Lower lobe of right lung (tissue), 2 donors: ENCODE results near the gene DST. TPM values are rescaled to one million over a fixed set of nuclear protein-coding genes. Genes with fewer than 3 reads are reported as not detected.
A peak's percentile ranks its signal among the peaks of the same experiment; 100 is the strongest.

Experiments
- ATAC-seq, 2 donors: fragments of 200-7000 bp; cut with Tn5 transposase; one replicate each; pipeline ENCODE4 v1.9.1; 2020 to 2022; ENCODE audit warnings: mild to moderate bottlenecking in 2 of 2, moderate library complexity in 2 of 2
- DNase-seq: peaks from one replicate; pipeline ENCODE4 v3.0.0-alpha.2; 2020
- H3K27ac ChIP-seq: fragments of 200-600 bp; one replicate; pipeline ENCODE4 v1.8.0; 2022
- H3K27me3 ChIP-seq: fragments of 200-600 bp; one replicate; pipeline ENCODE4 v1.8.0; 2022; ENCODE audit warnings: low read depth
- H3K36me3 ChIP-seq: fragments of 200-600 bp; one replicate; pipeline ENCODE4 v1.8.0; 2022; ENCODE audit warnings: mild to moderate bottlenecking
- H3K4me1 ChIP-seq: fragments of 200-600 bp; one replicate; pipeline ENCODE4 v1.8.0; 2022
- H3K4me3 ChIP-seq: fragments of 200-600 bp; one replicate; pipeline ENCODE4 v1.8.0; 2022; ENCODE audit warnings: mild to moderate bottlenecking
- H3K9me3 ChIP-seq: fragments of 200-600 bp; one replicate; pipeline ENCODE4 v1.8.0; 2022
- CTCF ChIP-seq: fragments of 200-600 bp; IDR thresholded peaks from one replicate; pipeline ENCODE4 v1.8.0; 2022; ENCODE audit warnings: antibody characterized with exemption, mild to moderate bottlenecking
- intact Hi-C: fragments of 100-400 bp; cut with DNase I; formaldehyde crosslinking; loops from one replicate; pipeline ENCODE4 v1.11.0; 2022
- total RNA-seq: library from RNA; stranded (reverse); fragmentation: NEBNext Ultra II Directional; extraction: Animal tissue kit (Norgen Biotek cat#: 25700); gene quantifications from one replicate; pipeline ENCODE4 v1.2.1, GENCODE V29; 2021
- donor health status: DM: no; HTN: yes; CAD: no; lungs with severe emphysema.

Gene DST
- total RNA-seq, 1 donor from 2014 or later: 327 TPM

- H3K27me3 ChIP-seq: no peaks in the 10 kb centered on the region
- no peaks in the 10 kb centered on the region for H3K9me3 ChIP-seq
- ATAC-seq (no peak), DNase-seq (no peak)
- peaks cover 14% of the 10 kb centered on the region for H3K4me1 ChIP-seq
- no peak overlapping the region for H3K27ac ChIP-seq
- H3K36me3 ChIP-seq: peaks cover 96% of the 10 kb centered on the region
- no peak for TF ChIP-seq CTCF
- H3K4me3 ChIP-seq: no peak overlapping the region
- intact Hi-C loops: no loop called here
These were observed 110.7 kb downstream of the DST start for GRCh38 chr6:56531839-56532595.

- intact Hi-C loops: no loop called here
- Histone ChIP-seq H3K36me3 (peaks cover 91% of the 10 kb centered on the region), H3K4me3 (no peak overlapping the region), H3K9me3 (no peaks in the 10 kb centered on the region), H3K27ac (no peak overlapping the region), H3K4me1 (peaks cover 22% of the 10 kb centered on the region), H3K27me3 (no peaks in the 10 kb centered on the region)
- DNase-seq (no peak), ATAC-seq (no peak)
- TF ChIP-seq CTCF: no peak
These were observed 113.0 kb downstream of the DST start for GRCh38 chr6:56529594-56530191.

- Histone ChIP-seq H3K9me3 (no peaks in the 10 kb centered on the region), H3K27ac (no peak overlapping the region), H3K4me3 (no peak overlapping the region), H3K4me1 (peaks cover 20% of the 10 kb centered on the region), H3K36me3 (peaks cover 78% of the 10 kb centered on the region), H3K27me3 (no peaks in the 10 kb centered on the region)
- ATAC-seq: no peak
- DNase-seq: no peak
- no peak for TF ChIP-seq CTCF
- intact Hi-C loops: no loop called here
These were observed 114.3 kb downstream of the DST start for GRCh38 chr6:56528412-56528841.

GRCh38 chr6:56527934-56528333 lies 114.8 kb downstream of the DST start:
- H3K4me3 ChIP-seq: no peak overlapping the region
- no peaks in the 10 kb centered on the region for H3K27me3 ChIP-seq
- no peak for TF ChIP-seq CTCF
- peaks cover 16% of the 10 kb centered on the region for H3K4me1 ChIP-seq
- no peaks in the 10 kb centered on the region for H3K9me3 ChIP-seq
- peaks cover 76% of the 10 kb centered on the region for H3K36me3 ChIP-seq
- intact Hi-C loops: no loop called here
- no peak overlapping the region for H3K27ac ChIP-seq
- no peak for DNase-seq
- no peak for ATAC-seq

- no peak for TF ChIP-seq CTCF
- Histone ChIP-seq H3K9me3 (no peaks in the 10 kb centered on the region), H3K27ac (peak overlapping the region; percentile 15), H3K27me3 (no peaks in the 10 kb centered on the region), H3K36me3 (peaks cover 76% of the 10 kb centered on the region), H3K4me1 (peaks cover 25% of the 10 kb centered on the region), H3K4me3 (no peak overlapping the region)
- intact Hi-C loops: no loop called here
- DNase-seq: no peak
- no peak for ATAC-seq
These were observed 115.7 kb downstream of the DST start for GRCh38 chr6:56526860-56527544.
